SK-MEL-5 (cell line): ENCODE results near the gene SBDS. TPM values are rescaled to one million over a fixed set of nuclear protein-coding genes. Genes with fewer than 3 reads are reported as not detected.

Source experiments
- DNase-seq: peaks from one replicate; pipeline ENCODE4 v3.0.0-alpha.2; 2016; ENCODE audit warnings: low read depth, low spot score
- in situ Hi-C: cut with HindIII; loops from 2 replicates; pipeline ENCODE4 v1.10.0; 2016; ENCODE audit warnings: low sequenced_read_pairs, high pct_unique_total_duplicates, low pct_unique_long_range_greater_than_20kb
- small RNA-seq, 2 experiments: library from RNA; depleted of rRNA; stranded (forward); fragments of <200 nt; gene quantifications; one replicate each; pipeline ENCODE3, GENCODE V24; 2014
- total RNA-seq: library from RNA; depleted of rRNA; stranded (reverse); fragments of >200 nt; shearing (Covaris generic); gene quantifications from 2 replicates; pipeline ENCODE4 v1.2.3, GENCODE V29; 2014; rRNA removed

SBDS gene
- total RNA-seq, 1 experiment from 2014 or later = 108 TPM

DNA sequence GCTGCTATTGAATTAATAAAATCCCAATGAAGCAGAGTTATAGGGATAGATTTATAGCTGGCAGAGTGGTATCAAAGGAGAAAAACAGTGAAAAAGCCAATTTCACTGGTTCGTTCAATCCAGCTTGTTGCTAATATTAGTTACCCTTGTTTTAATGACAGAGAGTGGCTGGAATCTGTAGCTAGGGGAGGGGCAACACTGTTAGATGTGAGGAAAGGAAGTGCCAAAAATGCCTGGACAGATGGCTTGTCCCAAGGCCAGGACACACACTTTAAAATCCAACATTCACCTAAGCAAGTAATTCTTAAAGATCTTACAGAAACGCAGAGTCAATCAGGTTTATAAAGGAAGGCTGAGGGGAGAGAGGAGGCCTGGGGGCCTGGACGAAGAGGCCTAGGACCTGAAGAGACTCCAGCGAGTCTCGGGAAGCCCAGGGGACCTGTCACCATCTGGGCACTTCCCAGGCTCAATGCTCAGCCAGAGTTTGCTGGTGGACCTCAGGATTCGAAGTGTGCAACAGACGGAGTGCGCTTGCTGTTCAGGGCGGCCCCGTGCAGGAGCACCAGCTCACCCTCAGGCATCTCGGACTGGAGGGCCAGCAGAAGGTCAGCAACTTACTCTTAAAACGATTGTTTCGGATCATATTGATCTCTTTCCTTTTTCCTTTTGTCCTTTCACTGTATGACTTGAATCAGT, 37.6 kb downstream of the SBDS start:
- in situ Hi-C loops = no loop called here

DNA sequence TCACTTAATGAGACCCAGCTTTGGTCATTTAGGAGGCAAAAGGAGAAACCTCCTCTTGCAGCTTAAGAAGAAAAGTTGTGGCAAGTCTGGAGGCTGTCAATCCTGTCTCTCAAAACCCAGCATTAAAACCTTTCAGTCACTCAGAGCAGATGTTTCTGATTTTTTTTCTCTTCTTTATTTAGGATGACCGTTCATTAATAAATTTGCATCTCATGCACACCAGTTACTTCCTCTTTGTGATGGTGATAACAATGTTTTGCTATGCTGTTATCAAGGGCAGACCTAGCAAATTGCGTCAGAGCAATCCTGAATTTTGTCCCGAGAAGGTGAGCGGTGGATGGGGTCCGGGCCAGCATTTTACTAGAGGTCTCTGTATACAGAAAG, 42.4 kb downstream of the SBDS start:
- in situ Hi-C loops = no loop called here
- no peak for DNase-seq

More for the DNA sequence above, 37.6 kb downstream of the SBDS start:
- DNase-seq = no peak

DNA sequence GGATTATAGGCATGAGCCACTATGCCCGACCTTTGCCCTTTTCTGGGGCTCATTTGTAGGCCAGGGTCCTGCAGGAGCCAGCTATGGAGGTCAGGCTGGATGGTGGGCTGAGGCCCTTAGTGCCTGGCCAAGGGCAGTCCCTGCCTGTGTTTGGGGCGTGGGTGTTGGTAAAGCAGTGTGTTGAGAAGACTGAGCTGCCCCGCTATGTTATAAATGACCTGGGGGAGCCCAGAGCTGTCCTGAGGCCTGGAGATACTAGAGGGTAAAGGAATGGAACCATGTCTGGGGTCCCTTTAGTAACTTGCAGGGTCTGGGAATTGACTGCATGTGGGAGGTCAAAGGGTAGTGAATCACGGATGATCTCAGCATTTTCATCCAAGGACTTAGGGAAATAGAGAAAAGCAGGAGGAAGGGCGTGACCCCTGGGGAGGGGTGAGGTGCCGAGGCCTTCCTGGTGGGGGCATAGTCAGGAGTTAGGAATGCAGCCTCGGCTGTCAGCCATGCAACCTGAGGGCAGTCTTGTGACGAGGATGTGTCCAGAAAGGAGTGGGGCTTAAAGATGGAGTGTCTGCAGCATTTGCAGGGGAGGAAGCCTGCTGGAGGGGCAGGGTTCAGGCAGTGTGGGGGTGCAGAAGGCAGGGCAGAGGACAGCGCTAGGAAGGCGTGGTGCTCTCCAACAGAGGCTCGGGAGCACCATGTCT, 42.9 kb downstream of the SBDS start:
- in situ Hi-C loops = no loop called here
- peak; percentile 42 for DNase-seq

DNA sequence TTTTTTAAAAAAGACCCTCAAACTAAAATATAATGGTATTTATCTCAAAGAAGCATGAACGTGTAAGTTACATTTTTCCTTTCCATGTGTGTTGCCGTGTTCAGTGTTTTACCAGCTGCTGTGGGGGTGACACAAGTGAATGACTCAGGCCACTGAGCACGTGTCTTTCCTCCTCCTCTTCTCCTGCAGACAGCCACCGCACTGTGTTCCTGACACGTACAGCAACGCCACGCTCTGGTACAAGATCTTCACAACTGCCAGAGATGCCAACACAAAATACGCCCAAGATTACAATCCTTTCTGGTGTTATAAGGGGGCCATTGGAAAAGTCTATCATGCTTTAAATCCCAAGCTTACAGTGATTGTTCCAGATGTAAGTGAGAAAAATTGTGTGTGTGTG, 44.6 kb downstream of the SBDS start:
- in situ Hi-C loops = no loop called here
- peak; percentile 30 for DNase-seq

- in situ Hi-C loops = no loop called here
- no peak for DNase-seq
Observed at GRCh38 chr7:66950311-66950710, 45.1 kb downstream of the SBDS start.

- DNase-seq = no peak
- in situ Hi-C loops = no loop called here
Observed at GRCh38 chr7:66948480-66949109, 46.8 kb downstream of the SBDS start.

- DNase-seq = no peak
- in situ Hi-C loops = no loop called here
Observed at GRCh38 chr7:66946545-66946944, 48.8 kb downstream of the SBDS start.

GRCh38 chr7:66939325-66939724, 56.1 kb downstream of the SBDS start:
- DNase-seq = no peak
- in situ Hi-C loops = no loop called here

DNA sequence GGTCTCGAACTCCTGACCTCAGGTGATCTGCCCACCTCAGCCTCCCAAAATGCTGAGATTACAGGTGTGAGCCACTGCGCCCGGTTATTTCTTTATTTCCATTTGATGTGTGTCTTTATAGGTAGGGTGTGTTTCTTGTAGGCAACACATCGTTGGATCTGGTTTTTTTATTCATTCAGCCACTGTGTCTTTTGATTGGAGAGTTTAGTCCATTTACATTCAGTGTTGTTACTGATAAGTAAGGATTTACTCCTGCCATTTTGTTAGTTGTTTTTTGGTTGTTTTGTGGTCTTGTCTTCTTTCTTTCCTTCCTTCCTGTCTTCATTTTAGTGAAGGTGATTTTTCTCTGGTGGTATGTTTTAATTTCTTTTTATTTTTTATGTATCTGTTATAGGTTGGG, 57.4 kb downstream of the SBDS start:
- DNase-seq = no peak
- in situ Hi-C loops = no loop called here

Small RNA genes within 50 kb of the gene (small RNA-seq; reads per million reads assigned to genes)
- 0 reads per million in 2 experiments for gene RN7SL43P

Other genes starting within 250 kb of the SBDS start
- 160 and 188 TPM in 2 replicates for gene TMEM248, start 74.4 kb downstream of the SBDS start, total RNA-seq
- gene TYW1, start 1.2 kb upstream of the SBDS start, total RNA-seq = 23.7 and 23.9 TPM in 2 replicates